ENCODE measurements around the gene CNKSR1.

CNKSR1 gene

GRCh38 chr1:26177182-26177684 is at the start of gene CNKSR1:
Gene CNKSR1, plus strand, starts transcription at chr1:26177491. Its CDS starts 57 bp downstream, at chr1:26177548.
- DNase-seq, result no peak

GRCh38 chr1:26129778-26130177 is 47.5 kb upstream of the CNKSR1 start:
- no peak for DNase-seq

- no peak for DNase-seq
Measured at GRCh38 chr1:26130695-26131094, 46.6 kb upstream of the CNKSR1 start.

GRCh38 chr1:26132128-26132833 is 45.0 kb upstream of the CNKSR1 start:
- no peak for DNase-seq

GRCh38 chr1:26132834-26133167 is 44.5 kb upstream of the CNKSR1 start:
- no peak for DNase-seq

- no peak for DNase-seq
Measured at GRCh38 chr1:26134466-26134865, 42.8 kb upstream of the CNKSR1 start.

- DNase-seq, result no peak
Measured at GRCh38 chr1:26138974-26139558, 38.2 kb upstream of the CNKSR1 start.

GRCh38 chr1:26142159-26142558 is 35.1 kb upstream of the CNKSR1 start:
- DNase-seq, result no peak

- DNase-seq, result peak; percentile 90
Measured at GRCh38 chr1:26145041-26145959, 32.0 kb upstream of the CNKSR1 start.

- DNase-seq, result no peak
Measured at GRCh38 chr1:26145960-26146294, 31.4 kb upstream of the CNKSR1 start.

- no peak for DNase-seq
Measured at GRCh38 chr1:26148887-26149286, 28.4 kb upstream of the CNKSR1 start.

GRCh38 chr1:26153966-26154532 is 23.2 kb upstream of the CNKSR1 start:
- DNase-seq, result peak; percentile 41

GRCh38 chr1:26154750-26155149 is 22.5 kb upstream of the CNKSR1 start:
- DNase-seq, result no peak

GRCh38 chr1:26155370-26156284 is 21.7 kb upstream of the CNKSR1 start:
- no peak for DNase-seq

GRCh38 chr1:26156285-26157038 is 20.8 kb upstream of the CNKSR1 start:
- no peak for DNase-seq

- no peak for DNase-seq
Measured at GRCh38 chr1:26158271-26158907, 18.9 kb upstream of the CNKSR1 start.

GRCh38 chr1:26158908-26159742 is 18.2 kb upstream of the CNKSR1 start, which contains the start of gene FAM110D:
Gene FAM110D, plus strand, starts transcription at chr1:26159079. Its CDS starts 2,213 bp downstream, at chr1:26161292.
- no peak for DNase-seq

GRCh38 chr1:26159743-26160039 is 17.6 kb upstream of the CNKSR1 start:
- DNase-seq, result no peak

GRCh38 chr1:26160527-26161414 is 16.5 kb upstream of the CNKSR1 start:
- DNase-seq, result no peak
